ENCODE results near the gene RBM28.

The RBM28 gene

DNA sequence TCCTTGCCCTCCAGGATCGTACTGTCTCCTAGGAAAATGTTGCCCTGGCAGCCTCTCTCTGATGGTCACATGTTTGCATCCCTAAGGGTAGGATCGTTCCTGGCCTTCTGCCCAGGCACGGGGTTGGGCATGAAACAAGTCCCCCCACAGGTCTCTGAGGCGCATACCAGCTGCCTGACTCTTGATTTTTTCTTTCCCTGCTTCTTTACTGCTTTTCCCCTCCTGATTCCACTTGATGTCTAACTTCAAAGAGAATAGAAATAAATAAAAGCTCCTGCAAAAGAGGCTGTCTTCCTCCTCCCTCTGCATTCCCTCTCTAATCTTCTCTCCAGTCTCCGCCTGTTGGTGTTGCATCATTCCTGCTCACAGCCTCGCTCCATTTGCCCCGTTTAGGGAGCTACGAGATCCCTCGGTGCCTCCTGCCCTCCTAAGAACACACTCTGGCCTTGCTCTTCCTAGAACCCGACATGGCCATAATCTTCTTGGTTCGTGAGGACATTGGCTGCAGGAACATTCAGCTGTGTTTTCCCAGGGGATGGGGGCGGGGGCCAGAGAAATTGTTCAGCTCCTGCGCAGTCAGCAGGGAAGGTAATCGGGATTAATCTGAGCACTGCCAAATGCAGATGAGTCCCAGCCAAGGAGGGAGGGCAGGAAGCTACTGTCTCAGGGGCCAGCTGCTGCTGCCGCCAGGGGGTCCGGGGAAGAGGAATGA is 76.7 kb downstream of the RBM28 start:
- TF ChIP-seq, protein P1, sequence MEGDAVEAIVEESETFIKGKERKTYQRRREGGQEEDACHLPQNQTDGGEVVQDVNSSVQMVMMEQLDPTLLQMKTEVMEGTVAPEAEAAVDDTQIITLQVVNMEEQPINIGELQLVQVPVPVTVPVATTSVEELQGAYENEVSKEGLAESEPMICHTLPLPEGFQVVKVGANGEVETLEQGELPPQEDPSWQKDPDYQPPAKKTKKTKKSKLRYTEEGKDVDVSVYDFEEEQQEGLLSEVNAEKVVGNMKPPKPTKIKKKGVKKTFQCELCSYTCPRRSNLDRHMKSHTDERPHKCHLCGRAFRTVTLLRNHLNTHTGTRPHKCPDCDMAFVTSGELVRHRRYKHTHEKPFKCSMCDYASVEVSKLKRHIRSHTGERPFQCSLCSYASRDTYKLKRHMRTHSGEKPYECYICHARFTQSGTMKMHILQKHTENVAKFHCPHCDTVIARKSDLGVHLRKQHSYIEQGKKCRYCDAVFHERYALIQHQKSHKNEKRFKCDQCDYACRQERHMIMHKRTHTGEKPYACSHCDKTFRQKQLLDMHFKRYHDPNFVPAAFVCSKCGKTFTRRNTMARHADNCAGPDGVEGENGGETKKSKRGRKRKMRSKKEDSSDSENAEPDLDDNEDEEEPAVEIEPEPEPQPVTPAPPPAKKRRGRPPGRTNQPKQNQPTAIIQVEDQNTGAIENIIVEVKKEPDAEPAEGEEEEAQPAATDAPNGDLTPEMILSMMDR (IDR thresholded peaks at IDR 0.05; ENCODE audit: low read depth, low read length): no peak
- in situ Hi-C loops (cut with HindIII; ENCODE audit: low sequenced_read_pairs): no loop called here
- peak; percentile 48 for DNase-seq (ENCODE audit: low read depth, low spot score)
- peak overlapping the region; percentile 20 for H3K4me3 ChIP-seq (ENCODE audit: low read depth, low read length)

GRCh38 chr7:128266529-128266882 is 77.2 kb downstream of the RBM28 start:
- H3K4me3 ChIP-seq (ENCODE audit: low read depth, low read length): no peak overlapping the region
- DNase-seq (ENCODE audit: low read depth, low spot score): no peak
- in situ Hi-C loops (cut with HindIII; ENCODE audit: low sequenced_read_pairs): no loop called here
- TF ChIP-seq, protein P1 (IDR thresholded peaks at IDR 0.05; ENCODE audit: low read depth, low read length): no peak

- no peak for DNase-seq (ENCODE audit: low read depth, low spot score)
- in situ Hi-C loops (cut with HindIII; ENCODE audit: low sequenced_read_pairs): no loop called here
- no peak overlapping the region for H3K4me3 ChIP-seq (ENCODE audit: low read depth, low read length)
- TF ChIP-seq, protein P1 (IDR thresholded peaks at IDR 0.05; ENCODE audit: low read depth, low read length): no peak
Measured at GRCh38 chr7:128265906-128266300, 77.8 kb downstream of the RBM28 start.

- DNase-seq (ENCODE audit: low read depth, low spot score): no peak
- TF ChIP-seq, protein P1 (IDR thresholded peaks at IDR 0.05; ENCODE audit: low read depth, low read length): no peak
- in situ Hi-C loops (cut with HindIII; ENCODE audit: low sequenced_read_pairs): no loop called here
- no peak overlapping the region for H3K4me3 ChIP-seq (ENCODE audit: low read depth, low read length)
Measured at GRCh38 chr7:128265156-128265905, 78.4 kb downstream of the RBM28 start.

DNA sequence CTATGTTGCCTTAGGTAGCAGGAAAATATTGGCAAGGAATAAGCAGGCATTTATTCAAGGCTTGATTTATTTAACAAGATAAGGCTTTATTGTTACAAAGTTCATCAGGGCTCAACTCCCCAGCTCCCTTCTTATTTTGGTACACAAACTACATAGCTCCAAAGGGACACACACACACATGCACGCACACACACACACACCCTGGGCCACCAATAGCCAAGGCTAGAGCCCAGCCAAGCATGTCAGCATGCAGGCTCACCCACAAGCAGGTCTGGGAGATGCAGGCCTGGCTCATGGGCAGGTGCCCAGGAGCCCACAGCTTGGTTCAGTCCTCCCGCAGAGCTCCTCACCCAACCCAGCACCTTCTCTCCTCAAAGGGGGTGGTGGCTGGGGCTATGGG is 79.2 kb downstream of the RBM28 start:
- no peak overlapping the region for H3K4me3 ChIP-seq (ENCODE audit: low read depth, low read length)
- TF ChIP-seq, protein P1 (IDR thresholded peaks at IDR 0.05; ENCODE audit: low read depth, low read length): no peak
- in situ Hi-C loops (cut with HindIII; ENCODE audit: low sequenced_read_pairs): no loop called here
- no peak for DNase-seq (ENCODE audit: low read depth, low spot score)

- TF ChIP-seq, protein P1 (IDR thresholded peaks at IDR 0.05; ENCODE audit: low read depth, low read length): no peak
- in situ Hi-C loops (cut with HindIII; ENCODE audit: low sequenced_read_pairs): no loop called here
- no peak for DNase-seq (ENCODE audit: low read depth, low spot score)
- no peak overlapping the region for H3K4me3 ChIP-seq (ENCODE audit: low read depth, low read length)
Measured at GRCh38 chr7:128263420-128263819, 80.3 kb downstream of the RBM28 start.
